NCI-H2081 treated with DMSO at 0.1 percent for 48 hours (cell line): ENCODE results near the gene DND1.
"Not testable (repeated sequence)": the region's sequence is repeated elsewhere in the genome, so short reads cannot be mapped to it uniquely, and the experiment has no call there.

Experiments
- DNase-seq: peaks from one replicate; lab custom pipeline; 2025; lab: John Stamatoyannopoulos, UW

The DND1 gene

DNA sequence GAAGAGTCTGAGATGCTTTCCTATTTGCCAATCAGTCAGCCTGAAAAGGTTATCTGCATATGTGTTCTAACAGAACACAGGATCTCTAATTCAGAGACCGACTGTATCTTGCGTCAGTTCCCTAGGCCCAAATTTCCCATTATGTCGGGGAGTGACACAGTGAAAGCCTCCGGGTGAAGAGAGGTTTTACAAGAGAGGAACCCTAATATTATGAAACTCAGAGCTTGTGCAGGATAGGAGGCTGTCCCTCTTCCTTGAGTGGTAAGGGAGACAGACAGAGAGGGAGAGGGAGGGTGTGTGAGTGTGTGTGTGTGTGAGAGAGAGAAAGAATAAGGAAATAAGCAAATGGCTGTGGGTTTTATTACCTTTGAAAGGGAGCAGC, 42.3 kb downstream of the DND1 start:
- no peak for DNase-seq

GRCh38 chr5:140630292-140631035, 42.9 kb downstream of the DND1 start:
- DNase-seq, result no peak

DNA sequence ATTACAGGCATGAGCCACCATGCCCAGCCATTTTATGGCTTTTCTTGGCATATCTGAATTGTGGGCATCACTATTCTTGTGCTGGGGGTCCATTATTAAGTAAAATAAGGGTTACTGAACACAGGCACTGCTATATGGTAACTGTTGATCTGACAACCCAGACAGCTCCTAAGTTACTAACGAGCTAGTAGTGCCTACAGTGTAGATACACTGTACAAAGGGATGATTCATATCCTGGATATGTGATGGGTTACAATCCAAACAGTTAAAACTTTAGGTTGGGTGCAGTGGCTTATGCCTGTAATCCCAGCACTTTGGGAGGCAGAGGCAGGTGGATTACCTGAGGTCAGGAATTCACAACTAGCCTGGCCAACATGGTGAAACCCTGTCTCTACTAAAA, 44.7 kb downstream of the DND1 start:
- no peak for DNase-seq

DNA sequence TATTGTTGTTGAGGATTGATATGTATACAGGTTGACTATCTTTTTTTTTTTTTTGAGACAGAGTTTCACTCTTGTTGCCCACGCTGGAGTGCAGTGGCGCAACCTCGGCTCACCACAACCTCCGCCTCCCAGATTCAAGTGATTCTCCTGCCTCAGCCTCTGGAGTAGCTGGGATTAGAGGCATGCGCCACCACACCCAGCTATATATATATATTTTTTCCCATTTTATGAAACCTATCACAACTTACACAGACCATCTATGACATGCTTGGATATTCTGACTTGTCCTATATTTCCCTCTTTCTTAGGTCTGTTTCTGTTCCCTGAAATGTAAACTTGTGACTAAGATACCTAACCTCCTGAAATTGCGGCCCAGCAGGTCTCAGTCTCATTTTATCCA, 45.4 kb downstream of the DND1 start:
- DNase-seq, result no peak

GRCh38 chr5:140624886-140625285, 48.5 kb downstream of the DND1 start:
- DNase-seq, result not testable (repeated sequence)

DNA sequence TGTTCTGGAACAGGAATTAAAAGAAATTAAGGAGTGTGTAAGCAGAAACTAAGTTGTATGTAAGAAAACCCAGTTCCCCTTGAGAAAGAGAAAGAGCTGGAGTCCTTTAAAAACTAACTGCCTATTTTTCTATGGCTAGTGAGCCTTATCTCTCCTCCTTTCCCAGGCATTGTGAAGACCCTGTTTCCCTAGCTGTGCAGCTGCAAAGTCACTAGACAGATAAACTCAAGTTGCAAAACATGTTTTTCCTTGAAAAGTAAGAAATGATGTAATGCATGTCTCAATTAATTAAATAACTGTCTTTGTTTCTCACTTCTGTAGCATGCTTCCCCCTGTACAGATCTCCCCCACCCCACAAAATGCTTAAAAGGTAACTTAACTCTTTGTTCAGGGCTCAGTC, 50.3 kb downstream of the DND1 start:
- DNase-seq, result not testable (repeated sequence)

GRCh38 chr5:140622301-140622700, 51.1 kb downstream of the DND1 start:
- no peak for DNase-seq
